OCI-LY3 (cell line): ENCODE measurements around the gene STAT5B.

Experiments used
- CTCF ChIP-seq: fragments of 200-600, 300-600 bp; sonication (generic); IDR thresholded peaks from 2 replicates; pipeline ENCODE4 v1.5.1; 2014; ENCODE audit warnings: antibody characterized with exemption, low read length, low read depth
- EZH2phosphoT487 ChIP-seq: fragments of 200-600 bp; shearing (Covaris generic); IDR thresholded peaks from 2 replicates; pipeline ENCODE4 v1.6.1; 2018; ENCODE audit warnings: antibody characterized with exemption, mixed run types, low read depth

- TF ChIP-seq EZH2phosphoT487 (no peak), CTCF (no peak)
Measured at GRCh38 chr17:42187833-42188232, 88.4 kb downstream of the STAT5B start.
